ENCODE results near the gene DCTN1.

Gene DCTN1

GRCh38 chr2:74406035-74406434 is 25.9 kb upstream of the DCTN1 start:
- ChIA-PET CTCF (interaction anchor here (0.7 kb wide), 1 partner anchor 69 kb away, joined by 3 read pairs; no protein-coding TSS in a partner anchor), POLR2A (interaction anchor here (1.7 kb wide), 1 partner anchor 16 kb away, joined by 3 read pairs; no protein-coding TSS in a partner anchor)
- TF ChIP-seq L3MBTL2 (conservative IDR thresholded peaks at IDR 0.05) (no peak), FOXK2 (IDR thresholded peaks at IDR 0.05) (no peak), TARDBP (IDR thresholded peaks at IDR 0.05) (no peak), FOXM1 (IDR thresholded peaks at IDR 0.05; ENCODE audit: borderline replicate concordance) (no peak), CTBP1 (IDR thresholded peaks at IDR 0.05; ENCODE audit: borderline replicate concordance) (no peak), SP1 (IDR thresholded peaks at IDR 0.05) (no peak), ARNT (IDR thresholded peaks at IDR 0.05) (no peak), FOXA1 (IDR thresholded peaks at IDR 0.05) (no peak), HDGF (IDR thresholded peaks at IDR 0.05; ENCODE audit: borderline replicate concordance) (no peak), NFRKB (IDR thresholded peaks at IDR 0.05) (no peak), ELF4 (IDR thresholded peaks at IDR 0.05) (no peak), SUZ12 (IDR thresholded peaks at IDR 0.05) (no peak), BHLHE40 (IDR thresholded peaks at IDR 0.05; ENCODE audit: borderline replicate concordance) (no peak), ZNF384 (IDR thresholded peaks at IDR 0.05) (no peak), LEF1 (IDR thresholded peaks at IDR 0.05; ENCODE audit: borderline replicate concordance) (no peak)
- TF ChIP-seq, protein P1, sequence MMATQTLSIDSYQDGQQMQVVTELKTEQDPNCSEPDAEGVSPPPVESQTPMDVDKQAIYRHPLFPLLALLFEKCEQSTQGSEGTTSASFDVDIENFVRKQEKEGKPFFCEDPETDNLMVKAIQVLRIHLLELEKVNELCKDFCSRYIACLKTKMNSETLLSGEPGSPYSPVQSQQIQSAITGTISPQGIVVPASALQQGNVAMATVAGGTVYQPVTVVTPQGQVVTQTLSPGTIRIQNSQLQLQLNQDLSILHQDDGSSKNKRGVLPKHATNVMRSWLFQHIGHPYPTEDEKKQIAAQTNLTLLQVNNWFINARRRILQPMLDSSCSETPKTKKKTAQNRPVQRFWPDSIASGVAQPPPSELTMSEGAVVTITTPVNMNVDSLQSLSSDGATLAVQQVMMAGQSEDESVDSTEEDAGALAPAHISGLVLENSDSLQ (IDR thresholded peaks at IDR 0.05), result no peak
- DNase-seq (ENCODE audit: extremely low spot score), result no peak

- ChIA-PET POLR2A (interaction anchor here (3.1 kb wide), 1 partner anchor 10 kb away, joined by 12 read pairs; no protein-coding TSS in a partner anchor), CTCF (interaction anchor here (0.9 to 1.1 kb wide), 2 partner anchors 67 to 73 kb away, joined by 4 to 5 read pairs; no protein-coding TSS in a partner anchor)
- TF ChIP-seq FOXM1 (IDR thresholded peaks at IDR 0.05; ENCODE audit: borderline replicate concordance) (no peak), ZNF384 (IDR thresholded peaks at IDR 0.05) (peak; percentile 58)
- DNase-seq (ENCODE audit: extremely low spot score), result no peak
Measured at GRCh38 chr2:74401891-74402290, 21.8 kb upstream of the DCTN1 start.

GRCh38 chr2:74399785-74400184 is 19.7 kb upstream of the DCTN1 start:
- POLR2A ChIA-PET, result interaction anchor here (3.1 kb wide), 1 partner anchor 8 kb away, joined by 12 read pairs; no protein-coding TSS in a partner anchor
- no peak for TF ChIP-seq NFRKB (IDR thresholded peaks at IDR 0.05)
- TF ChIP-seq ELF4 (IDR thresholded peaks at IDR 0.05), result no peak
- TF ChIP-seq FOXA1 (IDR thresholded peaks at IDR 0.05), result no peak
- TF ChIP-seq SUZ12 (IDR thresholded peaks at IDR 0.05), result no peak
- TF ChIP-seq LEF1 (IDR thresholded peaks at IDR 0.05; ENCODE audit: borderline replicate concordance), result no peak
- no peak for TF ChIP-seq BHLHE40 (IDR thresholded peaks at IDR 0.05; ENCODE audit: borderline replicate concordance)
- TF ChIP-seq FOXK2 (IDR thresholded peaks at IDR 0.05), result no peak
- TF ChIP-seq FOXM1 (IDR thresholded peaks at IDR 0.05; ENCODE audit: borderline replicate concordance), result no peak
- TF ChIP-seq L3MBTL2 (conservative IDR thresholded peaks at IDR 0.05), result no peak
- TF ChIP-seq, protein P1 (IDR thresholded peaks at IDR 0.05), result no peak
- TF ChIP-seq SP1 (IDR thresholded peaks at IDR 0.05), result no peak
- no peak for TF ChIP-seq ZNF384 (IDR thresholded peaks at IDR 0.05)
- no peak for TF ChIP-seq ARNT (IDR thresholded peaks at IDR 0.05)
- TF ChIP-seq CTBP1 (IDR thresholded peaks at IDR 0.05; ENCODE audit: borderline replicate concordance), result no peak
- no peak for TF ChIP-seq HDGF (IDR thresholded peaks at IDR 0.05; ENCODE audit: borderline replicate concordance)
- TF ChIP-seq TARDBP (IDR thresholded peaks at IDR 0.05), result no peak
- CTCF ChIA-PET, result no interaction called here
- DNase-seq (ENCODE audit: extremely low spot score), result peak; percentile 40

DNA sequence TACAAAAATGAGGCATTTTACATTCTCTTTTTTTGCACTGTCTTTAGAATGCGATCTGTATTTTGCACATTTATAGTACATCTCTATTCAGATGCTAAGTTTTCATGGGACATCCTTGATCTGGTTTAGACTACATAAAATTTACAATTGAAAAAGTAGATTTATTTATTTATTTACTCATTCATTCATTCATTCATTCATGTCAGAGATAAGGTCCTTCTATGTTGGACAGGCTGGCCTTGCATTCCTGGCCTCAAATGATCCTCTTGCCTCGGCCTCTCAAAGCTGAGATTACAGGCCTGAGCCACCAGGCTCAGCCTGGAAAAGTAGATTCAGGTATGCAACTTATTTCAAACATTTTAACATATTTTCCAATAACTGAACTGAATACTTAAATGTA is 16.0 kb upstream of the DCTN1 start:
- POLR2A ChIA-PET, result no interaction called here
- DNase-seq (ENCODE audit: extremely low spot score), result no peak
- TF ChIP-seq NFRKB (IDR thresholded peaks at IDR 0.05) (no peak), FOXM1 (IDR thresholded peaks at IDR 0.05; ENCODE audit: borderline replicate concordance) (no peak), FOXA1 (IDR thresholded peaks at IDR 0.05) (no peak), L3MBTL2 (conservative IDR thresholded peaks at IDR 0.05) (no peak), SP1 (IDR thresholded peaks at IDR 0.05) (no peak), BHLHE40 (IDR thresholded peaks at IDR 0.05; ENCODE audit: borderline replicate concordance) (no peak), TARDBP (IDR thresholded peaks at IDR 0.05) (no peak), ARNT (IDR thresholded peaks at IDR 0.05) (no peak), HDGF (IDR thresholded peaks at IDR 0.05; ENCODE audit: borderline replicate concordance) (no peak), ZNF384 (IDR thresholded peaks at IDR 0.05) (no peak), CTBP1 (IDR thresholded peaks at IDR 0.05; ENCODE audit: borderline replicate concordance) (no peak), FOXK2 (IDR thresholded peaks at IDR 0.05) (no peak), LEF1 (IDR thresholded peaks at IDR 0.05; ENCODE audit: borderline replicate concordance) (no peak), SUZ12 (IDR thresholded peaks at IDR 0.05) (no peak), ELF4 (IDR thresholded peaks at IDR 0.05) (no peak)
- TF ChIP-seq, protein P1 (IDR thresholded peaks at IDR 0.05), result no peak
- CTCF ChIA-PET, result interaction anchor here (1.0 kb wide), 1 partner anchor 79 kb away, joined by 3 read pairs; no protein-coding TSS in a partner anchor

DNA sequence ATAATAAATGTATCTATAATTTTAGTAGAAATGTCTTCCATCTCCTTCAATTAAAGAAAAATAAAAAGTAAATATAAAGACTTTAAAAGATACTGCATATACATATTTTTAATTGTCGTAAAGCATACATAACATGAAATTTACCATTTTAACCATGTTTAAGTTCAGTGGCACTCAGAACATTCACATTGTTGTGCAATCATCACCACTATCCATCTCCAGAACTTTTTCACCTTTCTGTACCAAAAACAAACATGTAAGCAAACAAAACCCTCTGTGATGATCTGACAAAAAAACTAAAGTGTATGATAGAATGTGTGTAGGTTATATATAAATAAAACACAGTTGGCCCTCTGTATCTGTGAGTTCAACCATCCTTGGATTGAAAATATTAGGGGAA is 13.4 kb upstream of the DCTN1 start:
- no peak for DNase-seq (ENCODE audit: extremely low spot score)
- ChIA-PET POLR2A (no interaction called here), CTCF (no interaction called here)
- TF ChIP-seq ARNT (IDR thresholded peaks at IDR 0.05) (no peak), BHLHE40 (IDR thresholded peaks at IDR 0.05; ENCODE audit: borderline replicate concordance) (no peak)

DNA sequence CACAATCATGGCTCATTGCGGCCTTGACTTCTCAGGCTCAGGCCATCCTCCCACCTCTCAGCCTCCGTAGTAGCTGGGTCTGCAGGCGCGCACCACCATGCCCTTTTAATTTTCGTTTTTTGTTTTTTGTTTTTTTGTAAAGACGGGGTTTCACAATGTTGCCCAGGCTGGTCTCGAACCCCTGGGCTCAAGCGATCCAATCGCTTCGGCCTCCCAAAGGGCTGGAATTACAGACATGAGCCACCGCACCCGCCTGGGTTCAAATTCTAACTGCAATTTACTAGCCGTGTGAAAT is 12.3 kb upstream of the DCTN1 start:
- ChIA-PET POLR2A (interaction anchor here (0.6 to 2.7 kb wide), 12 partner anchors 8 to 137 kb away, joined by 3 to 15 read pairs (median 8); partner anchors contain the start of genes AUP1, DCTN1, HTRA2 and INO80B), CTCF (interaction anchor here (0.6 to 1.1 kb wide), 3 partner anchors 11 to 107 kb away, joined by 3 to 6 read pairs (median 5); no protein-coding TSS in a partner anchor)
- no peak for TF ChIP-seq BHLHE40 (IDR thresholded peaks at IDR 0.05; ENCODE audit: borderline replicate concordance)
- no peak for TF ChIP-seq TARDBP (IDR thresholded peaks at IDR 0.05)
- no peak for TF ChIP-seq ZNF384 (IDR thresholded peaks at IDR 0.05)
- TF ChIP-seq FOXK2 (IDR thresholded peaks at IDR 0.05), result no peak
- TF ChIP-seq NFRKB (IDR thresholded peaks at IDR 0.05), result no peak
- TF ChIP-seq, protein P1 (IDR thresholded peaks at IDR 0.05), result no peak
- TF ChIP-seq FOXM1 (IDR thresholded peaks at IDR 0.05; ENCODE audit: borderline replicate concordance), result no peak
- TF ChIP-seq HDGF (IDR thresholded peaks at IDR 0.05; ENCODE audit: borderline replicate concordance), result no peak
- TF ChIP-seq ELF4 (IDR thresholded peaks at IDR 0.05), result no peak
- no peak for TF ChIP-seq SUZ12 (IDR thresholded peaks at IDR 0.05)
- TF ChIP-seq FOXA1 (IDR thresholded peaks at IDR 0.05), result no peak
- TF ChIP-seq SP1 (IDR thresholded peaks at IDR 0.05), result no peak
- TF ChIP-seq LEF1 (IDR thresholded peaks at IDR 0.05; ENCODE audit: borderline replicate concordance), result no peak
- TF ChIP-seq L3MBTL2 (conservative IDR thresholded peaks at IDR 0.05), result no peak
- TF ChIP-seq CTBP1 (IDR thresholded peaks at IDR 0.05; ENCODE audit: borderline replicate concordance), result no peak
- no peak for TF ChIP-seq ARNT (IDR thresholded peaks at IDR 0.05)
- DNase-seq (ENCODE audit: extremely low spot score), result no peak
